MV-4-11 (cell line): ENCODE data around the gene TPRN.

Experiments used
- DNase-seq: peaks from one replicate; lab custom pipeline; 2025; lab: John Stamatoyannopoulos, UW

TPRN gene

DNA sequence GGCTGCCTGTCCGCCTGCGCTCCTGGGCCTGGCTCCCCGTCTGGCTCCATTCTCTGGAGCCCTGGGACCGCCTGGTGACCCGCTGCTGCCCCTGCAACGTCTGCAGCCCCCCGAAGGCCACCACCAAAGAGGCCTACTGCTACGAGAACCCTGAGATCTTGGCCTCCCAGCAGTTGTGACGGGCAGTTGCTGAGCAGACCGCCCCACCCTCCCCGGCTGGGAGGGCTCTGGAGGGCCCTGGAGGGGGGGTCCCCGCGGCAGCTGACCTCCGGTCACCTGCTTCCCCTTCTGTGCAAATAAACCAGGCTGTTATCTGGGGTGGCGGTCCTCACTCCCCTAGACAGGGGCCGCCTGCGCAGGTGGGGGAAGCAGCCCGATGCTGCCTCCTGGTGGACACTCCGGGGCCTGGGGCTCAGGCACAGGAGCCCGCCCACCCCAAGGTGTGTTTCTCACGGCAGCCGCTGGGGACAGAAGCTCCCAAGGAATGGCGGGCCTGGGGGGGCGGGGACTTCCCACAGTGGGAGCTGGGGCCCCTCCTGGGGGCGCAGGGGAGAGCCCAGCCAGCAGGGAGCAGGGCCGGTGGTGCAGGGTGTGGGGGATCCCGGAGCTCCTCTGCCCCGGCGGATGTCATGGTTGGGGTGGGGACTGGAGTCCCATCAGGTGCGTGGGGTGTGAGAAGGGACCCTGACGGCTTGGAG is 35.8 kb upstream of the TPRN start:
- peak; percentile 75 for DNase-seq

- DNase-seq: no peak
Observed at GRCh38 chr9:137235424-137236237, 35.1 kb upstream of the TPRN start.

DNA sequence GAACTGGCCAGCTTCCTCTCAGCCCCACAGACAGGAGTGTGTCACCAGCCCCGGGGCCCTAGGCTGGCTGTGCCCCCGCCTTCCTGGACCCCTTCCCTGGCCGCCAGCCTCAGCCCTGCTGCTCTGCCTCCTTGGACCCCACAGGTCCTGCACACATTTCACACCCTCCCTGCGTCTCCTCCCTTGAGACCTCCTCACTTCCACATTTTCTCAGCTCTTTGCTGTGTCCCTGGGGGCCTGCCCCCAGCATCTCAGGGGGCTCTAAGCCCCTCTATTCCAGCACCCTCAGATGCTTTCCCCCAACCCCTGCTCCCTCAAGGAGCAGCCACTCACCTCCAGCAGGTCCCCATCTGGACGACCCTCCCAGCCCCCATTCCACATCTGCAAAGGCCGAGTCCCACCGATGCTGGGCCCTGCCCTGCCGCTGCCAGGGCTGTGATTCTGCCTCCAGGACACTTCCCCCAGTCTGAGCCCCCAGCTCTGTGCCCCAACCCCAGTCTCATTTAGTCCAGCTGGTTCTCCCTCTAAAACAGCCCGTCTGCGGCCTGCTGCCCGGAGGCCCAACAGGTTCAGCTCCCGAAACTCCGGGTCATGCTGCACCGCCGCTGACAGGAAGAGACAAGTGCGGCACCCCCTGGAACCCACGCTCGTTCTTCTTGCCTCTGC is 34.4 kb upstream of the TPRN start:
- DNase-seq: no peak

GRCh38 chr9:137234055-137234697 is 33.6 kb upstream of the TPRN start:
- DNase-seq: no peak

DNA sequence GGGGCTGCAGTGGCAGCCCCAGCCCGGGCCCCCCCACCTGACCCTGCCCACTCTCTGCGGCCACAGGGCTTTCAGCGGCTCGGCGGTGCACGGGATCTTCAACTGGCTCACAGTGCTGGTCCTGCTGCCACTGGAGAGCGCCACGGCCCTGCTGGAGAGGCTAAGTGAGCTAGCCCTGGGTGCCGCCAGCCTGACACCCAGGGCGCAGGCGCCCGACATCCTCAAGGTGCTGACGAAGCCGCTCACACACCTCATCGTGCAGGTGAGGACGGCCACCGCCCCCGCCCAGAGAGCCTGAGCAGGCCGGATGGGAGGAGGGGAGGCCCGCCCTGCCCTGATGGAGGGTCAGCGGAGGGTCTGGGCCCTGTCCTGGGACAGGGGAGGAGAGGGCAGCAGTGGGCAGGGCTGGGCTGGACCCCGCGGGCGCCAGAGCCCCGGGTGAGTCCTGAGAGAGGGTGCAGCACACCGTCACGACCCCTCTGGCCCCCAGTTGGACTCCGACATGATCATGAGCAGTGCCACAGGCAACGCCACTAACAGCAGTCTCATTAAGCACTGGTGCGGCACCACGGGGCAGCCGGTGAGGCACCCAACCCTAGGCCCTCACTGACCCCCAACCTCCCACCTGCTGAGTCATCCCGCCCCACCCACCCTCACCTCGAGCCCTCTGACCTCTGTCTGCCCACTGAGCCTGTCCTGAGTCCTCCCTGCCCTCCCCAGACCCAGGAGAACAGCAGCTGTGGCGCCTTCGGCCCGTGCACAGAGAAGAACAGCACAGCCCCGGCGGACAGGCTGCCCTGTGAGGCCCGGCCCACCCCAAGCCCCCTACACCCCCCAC is 32.8 kb upstream of the TPRN start:
- no peak for DNase-seq

DNA sequence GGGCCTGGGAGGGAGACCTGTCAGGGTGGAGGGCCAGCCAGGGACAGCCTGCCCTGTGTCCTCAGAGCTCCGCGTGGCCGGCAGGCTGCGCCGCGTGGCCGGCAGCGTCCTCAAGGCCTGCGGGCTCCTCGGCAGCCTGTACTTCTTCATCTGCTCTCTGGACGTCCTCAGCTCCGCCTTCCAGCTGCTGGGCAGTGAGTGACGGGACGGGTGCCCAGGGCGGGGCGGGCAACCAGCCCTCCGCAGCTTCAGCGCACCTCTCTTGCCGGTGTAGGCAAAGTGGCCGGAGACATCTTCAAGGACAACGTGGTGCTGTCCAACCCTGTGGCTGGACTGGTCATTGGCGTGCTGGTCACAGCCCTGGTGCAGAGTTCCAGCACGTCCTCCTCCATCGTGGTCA is 32.0 kb upstream of the TPRN start:
- DNase-seq: no peak

DNA sequence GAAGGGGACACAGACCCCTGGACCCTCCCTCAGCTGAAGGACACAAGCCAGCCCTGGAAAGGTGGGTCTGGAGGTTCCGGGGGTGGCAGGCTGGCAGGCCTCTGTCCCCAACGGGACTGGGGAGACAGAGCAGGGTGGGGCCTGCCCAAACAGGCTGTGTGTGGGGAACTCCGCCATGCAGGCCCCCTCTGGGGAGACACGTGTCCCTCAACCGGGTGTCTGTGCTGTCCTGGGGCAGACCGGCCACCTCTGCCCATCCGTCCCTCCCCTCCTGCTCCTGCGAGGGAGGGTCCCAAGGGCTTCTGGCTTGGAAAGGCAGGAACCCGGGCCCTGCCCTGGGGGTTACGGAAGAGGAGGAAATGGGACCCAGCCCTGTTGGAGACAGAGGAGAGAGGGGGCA is 31.6 kb upstream of the TPRN start:
- DNase-seq: no peak

DNA sequence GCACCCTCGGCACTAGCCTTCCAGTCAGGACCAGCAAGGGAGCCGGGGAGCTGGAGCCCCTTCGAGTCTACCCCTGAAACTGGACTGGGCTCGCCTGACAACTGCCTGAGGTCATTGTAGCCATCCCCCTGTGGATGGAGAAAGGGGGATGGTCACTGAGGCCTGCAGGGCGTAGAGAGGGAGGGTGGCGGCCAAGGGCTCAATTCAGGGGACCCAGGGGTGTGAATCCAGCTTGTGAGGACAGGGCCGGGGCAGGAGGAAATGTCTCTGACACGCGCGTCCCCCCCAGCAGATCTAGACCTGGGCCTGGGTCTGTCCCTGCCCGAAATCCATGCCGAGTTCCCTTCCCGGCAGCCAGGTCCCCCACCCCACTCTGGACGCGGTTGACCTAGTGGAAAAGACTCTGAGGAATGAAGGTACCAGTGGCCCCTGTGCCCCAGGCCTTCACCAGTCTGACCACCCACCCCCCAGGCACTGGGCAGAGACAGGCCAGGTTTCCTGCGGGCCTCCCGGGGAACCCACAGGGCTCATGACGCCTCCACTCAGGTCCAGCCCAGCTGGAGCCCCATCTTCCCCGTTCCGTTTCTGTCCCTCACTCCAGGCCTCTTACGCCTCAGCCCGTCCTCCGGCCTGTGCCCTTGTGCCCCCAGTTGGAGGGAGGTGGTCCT is 31.0 kb upstream of the TPRN start:
- DNase-seq: no peak

- DNase-seq: no peak
Observed at GRCh38 chr9:137230705-137231371, 30.3 kb upstream of the TPRN start, which contains the start of gene SLC34A3. Gene SLC34A3, plus strand, starts transcription at chr9:137230901. Its CDS starts 802 bp downstream, at chr9:137231703.

- no peak for DNase-seq
Observed at GRCh38 chr9:137229903-137230704, 29.6 kb upstream of the TPRN start.

- no peak for DNase-seq
Observed at GRCh38 chr9:137228968-137229896, 28.7 kb upstream of the TPRN start.

GRCh38 chr9:137228506-137228967 is 28.0 kb upstream of the TPRN start:
- no peak for DNase-seq

- no peak for DNase-seq
Observed at GRCh38 chr9:137227853-137228505, 27.4 kb upstream of the TPRN start.

DNA sequence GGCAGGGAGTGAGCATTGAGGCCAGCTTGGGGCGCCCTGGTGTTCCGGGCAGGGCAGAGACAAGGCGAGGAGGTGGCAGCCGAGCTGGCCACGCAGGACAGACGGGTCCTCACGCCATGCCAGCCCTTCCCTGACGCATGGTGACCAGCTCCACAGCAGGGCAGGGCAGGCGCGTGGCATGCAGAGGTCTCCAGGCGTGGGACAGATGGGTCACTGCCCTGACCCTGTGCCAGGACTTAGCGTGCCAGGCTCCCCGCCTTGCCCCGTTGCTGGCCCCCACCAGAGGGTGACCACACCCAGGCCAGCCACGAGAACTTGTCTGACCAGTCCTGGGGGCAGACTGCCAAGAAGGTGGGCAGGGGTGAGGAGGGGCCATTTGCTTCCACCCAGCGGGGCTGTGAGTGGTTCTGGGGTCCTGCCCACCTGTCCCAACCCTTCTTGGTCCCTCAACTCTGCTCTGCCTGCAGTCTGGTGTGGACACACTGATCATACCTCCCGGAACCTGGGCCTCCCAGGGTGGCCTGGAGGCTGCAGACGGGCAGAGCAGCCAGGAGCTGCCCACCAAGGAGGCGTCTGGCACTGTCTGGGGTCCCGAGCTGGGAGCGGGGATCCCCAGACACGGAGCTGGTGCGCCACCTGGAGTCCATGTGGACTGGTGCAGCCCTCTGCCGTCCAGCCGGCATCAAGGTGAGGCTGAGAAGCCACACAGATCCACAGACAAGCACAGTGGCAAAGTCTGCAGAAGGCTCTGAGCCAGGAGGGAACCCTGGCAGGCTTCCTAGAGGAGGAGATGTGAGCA is 26.7 kb upstream of the TPRN start, which contains the start of gene RNF224:
RNF224 (plus strand) TSS at position 449 of the 799 bp plus-strand sequence. CDS start 834 bp downstream, outside the sequence.
- peak; percentile 46 for DNase-seq

DNA sequence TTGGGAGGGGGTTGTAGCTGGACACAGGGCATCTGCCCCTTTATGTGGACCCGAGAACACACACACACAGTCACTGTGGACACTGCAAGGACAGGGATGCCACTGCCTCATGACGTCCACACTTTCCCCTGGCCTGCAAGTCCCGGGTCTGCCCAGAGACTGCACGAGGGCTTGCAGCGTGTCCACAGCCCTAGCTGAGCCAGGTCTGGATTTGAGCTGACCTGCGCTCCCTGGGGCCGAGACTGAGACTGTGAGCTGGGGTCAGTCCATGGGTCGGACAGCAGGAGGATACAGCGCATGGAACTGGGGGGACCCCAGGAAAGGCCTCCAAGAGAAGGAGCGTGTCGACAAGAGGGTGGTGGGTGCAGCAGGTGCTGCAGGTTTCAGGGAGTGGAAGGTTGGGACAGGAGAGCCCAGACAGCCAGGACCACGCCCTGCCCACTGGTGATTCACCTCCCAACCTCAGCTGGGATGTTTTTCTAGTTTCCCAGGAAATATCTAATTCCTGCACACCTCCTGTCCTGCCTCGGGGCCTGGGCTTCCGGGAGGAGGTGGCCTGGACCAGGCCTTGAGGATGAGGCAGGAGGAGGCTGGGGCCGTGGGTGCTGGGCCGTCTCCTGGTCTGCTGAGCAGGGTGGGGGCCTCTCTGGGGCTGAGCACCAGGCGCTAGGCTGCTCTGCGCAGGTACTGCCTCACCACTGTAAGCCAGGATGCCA is 26.0 kb upstream of the TPRN start:
- no peak for DNase-seq
